ENCODE results near the gene DNAJC30. TPM values are rescaled to one million over a fixed set of nuclear protein-coding genes. Genes with fewer than 3 reads are reported as not detected.

Gene DNAJC30
- total and polyA plus RNA-seq, 10 of the 15 experiments (the other 5 are each of a cell fraction or from before 2014, with no cell fraction given) = 2.1 to 19.0 (median 7.9) TPM

DNA sequence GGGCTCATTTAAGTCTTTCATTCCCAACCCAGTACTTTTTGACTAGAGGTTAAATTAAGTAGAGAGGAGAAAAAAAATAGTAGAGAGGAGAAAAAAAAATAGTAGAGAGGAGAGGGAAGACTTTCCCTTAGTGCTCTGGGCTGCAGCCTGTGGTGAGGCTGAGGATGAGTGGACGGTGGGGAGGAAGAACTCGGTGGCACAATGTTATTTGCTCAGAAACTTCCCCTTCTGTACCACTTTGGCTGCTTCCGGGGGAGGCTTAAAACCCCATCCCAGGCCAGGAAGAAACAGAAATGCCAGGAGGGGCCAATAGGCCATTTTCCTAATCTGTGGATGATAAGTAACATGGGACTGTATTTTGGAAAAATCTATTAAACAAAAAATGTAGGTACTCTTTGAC lies 44.3 kb downstream of the DNAJC30 start (continued):
- TF ChIP-seq BCL3 (IDR thresholded peaks at IDR 0.05; ENCODE audit: borderline replicate concordance, insufficient read depth, low read depth, low read length, poor library complexity, severe bottlenecking) (no peak), SKIL (IDR thresholded peaks at IDR 0.05; ENCODE audit: low read depth, poor library complexity, severe bottlenecking) (no peak), ZSCAN29 (IDR thresholded peaks at IDR 0.05) (no peak), TCF3 (IDR thresholded peaks at IDR 0.05; ENCODE audit: borderline replicate concordance, insufficient read depth, low read depth, low read length) (no peak), ZBED1 (IDR thresholded peaks at IDR 0.05; ENCODE audit: borderline replicate concordance) (no peak), ZNF207 (IDR thresholded peaks at IDR 0.05; ENCODE audit: borderline replicate concordance) (no peak), RFX5 (IDR thresholded peaks at IDR 0.05; ENCODE audit: low read depth, low read length) (no peak)

- ATAC-seq (no peak), FAIRE-seq (no peak), DNase-seq (ENCODE audit: low read depth, low spot score) (no peak)
- H2AFZ ChIP-seq (ENCODE audit: control insufficient read depth, low read depth, low read length) = no peak overlapping the region
- H3K9me3 ChIP-seq (replicated peaks; ENCODE audit: control insufficient read depth, insufficient read depth, low read length) = no peaks in the 10 kb centered on the region; the same call in 2 of the 3 replicates
- ChIA-PET CTCF (no interaction called here), RAD21 (ENCODE audit: unreplicated experiment) (interaction anchor here (0.6 kb wide), 1 partner anchor 134 kb away, joined by 3 read pairs; no protein-coding TSS in a partner anchor), POLR2A (no interaction called here), SMC1A (ENCODE audit: uncharacterized antibody, unreplicated experiment) (no interaction called here)
- H3K27me3 ChIP-seq (replicated peaks in 1 of 2; ENCODE audit: control insufficient read depth in 2 of 2, insufficient read depth in 2 of 2, low read length in 1 of 2) = peaks cover 0 to 1% of the 10 kb centered on the region in 2 experiments; a peak in 1 of 4 replicates
- no peaks in the 10 kb centered on the region for H3K36me3 ChIP-seq (ENCODE audit: control insufficient read depth in 2 of 2, insufficient read depth in 2 of 2, low read length in 1 of 2)
- BruUV-seq (replicated peaks) = no TSS peak
- no peak overlapping the region for H3K27ac ChIP-seq (ENCODE audit: control insufficient read depth, insufficient read depth)
- H3K4me3 ChIP-seq = no peak overlapping the region
- no peaks in the 10 kb centered on the region for H3K4me1 ChIP-seq (ENCODE audit: control insufficient read depth, insufficient read depth, low read length)
- H3K4me2 ChIP-seq (ENCODE audit: control insufficient read depth, insufficient read depth) = no peak overlapping the region
- 32% methylated on average over 8 of the region's 8 CpGs for whole genome bisulfite sequencing (ENCODE audit: insufficient coverage, insufficient replicate concordance, low lambda C conversion rate, missing lambda C conversion rate)
- in situ Hi-C loops (cut with MboI) (no loop called here), intact Hi-C loops (cut with micrococcal nuclease; ENCODE audit: unreplicated experiment) (no loop called here)
- H3K79me2 ChIP-seq (ENCODE audit: control insufficient read depth, insufficient read depth, low read length) = no peaks in the 10 kb centered on the region
- no peaks in the 10 kb centered on the region for H4K20me1 ChIP-seq (ENCODE audit: control insufficient read depth, insufficient read depth)
- H3K9ac ChIP-seq (ENCODE audit: control insufficient read depth, insufficient read depth, low read length) = no peak overlapping the region
- no peak for TF ChIP-seq MEF2B (IDR thresholded peaks at IDR 0.05; ENCODE audit: partially characterized antibody, poor library complexity, severe bottlenecking)
- TF ChIP-seq SMAD5 (IDR thresholded peaks at IDR 0.05; ENCODE audit: low read depth) = no peak
- no peak for TF ChIP-seq IRF3 (IDR thresholded peaks at IDR 0.05)
- no peak for TF ChIP-seq CBFB (IDR thresholded peaks at IDR 0.05; ENCODE audit: low read depth)
- no peak for TF ChIP-seq RBBP5 (conservative IDR thresholded peaks at IDR 0.05)
- no peak for TF ChIP-seq PAX5 (IDR thresholded peaks at IDR 0.05; ENCODE audit: borderline replicate concordance, low read depth, low read length)
- TF ChIP-seq NFXL1 (IDR thresholded peaks at IDR 0.05; ENCODE audit: borderline replicate concordance) = no peak
- TF ChIP-seq, protein P1, sequence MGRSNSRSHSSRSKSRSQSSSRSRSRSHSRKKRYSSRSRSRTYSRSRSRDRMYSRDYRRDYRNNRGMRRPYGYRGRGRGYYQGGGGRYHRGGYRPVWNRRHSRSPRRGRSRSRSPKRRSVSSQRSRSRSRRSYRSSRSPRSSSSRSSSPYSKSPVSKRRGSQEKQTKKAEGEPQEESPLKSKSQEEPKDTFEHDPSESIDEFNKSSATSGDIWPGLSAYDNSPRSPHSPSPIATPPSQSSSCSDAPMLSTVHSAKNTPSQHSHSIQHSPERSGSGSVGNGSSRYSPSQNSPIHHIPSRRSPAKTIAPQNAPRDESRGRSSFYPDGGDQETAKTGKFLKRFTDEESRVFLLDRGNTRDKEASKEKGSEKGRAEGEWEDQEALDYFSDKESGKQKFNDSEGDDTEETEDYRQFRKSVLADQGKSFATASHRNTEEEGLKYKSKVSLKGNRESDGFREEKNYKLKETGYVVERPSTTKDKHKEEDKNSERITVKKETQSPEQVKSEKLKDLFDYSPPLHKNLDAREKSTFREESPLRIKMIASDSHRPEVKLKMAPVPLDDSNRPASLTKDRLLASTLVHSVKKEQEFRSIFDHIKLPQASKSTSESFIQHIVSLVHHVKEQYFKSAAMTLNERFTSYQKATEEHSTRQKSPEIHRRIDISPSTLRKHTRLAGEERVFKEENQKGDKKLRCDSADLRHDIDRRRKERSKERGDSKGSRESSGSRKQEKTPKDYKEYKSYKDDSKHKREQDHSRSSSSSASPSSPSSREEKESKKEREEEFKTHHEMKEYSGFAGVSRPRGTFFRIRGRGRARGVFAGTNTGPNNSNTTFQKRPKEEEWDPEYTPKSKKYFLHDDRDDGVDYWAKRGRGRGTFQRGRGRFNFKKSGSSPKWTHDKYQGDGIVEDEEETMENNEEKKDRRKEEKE (IDR thresholded peaks at IDR 0.05) = no peak
Measured at GRCh38 chr7:73635428-73636200, 47.6 kb downstream of the DNAJC30 start.
